BLaER1 (cell line): ENCODE results near the gene OLFML1.

Experiments
- H3K27ac ChIP-seq: shearing (Covaris generic); formaldehyde crosslinking; 2 replicates; pipeline ENCODE4 v1.8.1; 2022
- H3K27me3 ChIP-seq: shearing (Covaris generic); formaldehyde crosslinking; 2 replicates; pipeline ENCODE4 v1.8.1; 2022
- H3K36me3 ChIP-seq: shearing (Covaris generic); formaldehyde crosslinking; 2 replicates; pipeline ENCODE4 v1.8.1; 2022
- H3K4me1 ChIP-seq: shearing (Covaris generic); formaldehyde crosslinking; 2 replicates; pipeline ENCODE4 v1.8.1; 2022
- H3K4me2 ChIP-seq: shearing (Covaris generic); formaldehyde crosslinking; 2 replicates; pipeline ENCODE4 v1.8.1; 2022
- H3K4me3 ChIP-seq: shearing (Covaris generic); formaldehyde crosslinking; 2 replicates; pipeline ENCODE4 v1.8.1; 2022
- H3K9ac ChIP-seq: shearing (Covaris generic); formaldehyde crosslinking; 2 replicates; pipeline ENCODE4 v1.8.1; 2022
- H3K9me3 ChIP-seq: shearing (Covaris generic); formaldehyde crosslinking; 2 replicates; pipeline ENCODE4 v1.8.1; 2022
- H4K20me1 ChIP-seq: shearing (Covaris generic); formaldehyde crosslinking; 2 replicates; pipeline ENCODE4 v1.8.1; 2022
- Cebpa-rat ChIP-seq: shearing (Covaris generic); IDR thresholded peaks from 2 replicates; pipeline ENCODE4 v1.8.1; 2022

Gene OLFML1

DNA sequence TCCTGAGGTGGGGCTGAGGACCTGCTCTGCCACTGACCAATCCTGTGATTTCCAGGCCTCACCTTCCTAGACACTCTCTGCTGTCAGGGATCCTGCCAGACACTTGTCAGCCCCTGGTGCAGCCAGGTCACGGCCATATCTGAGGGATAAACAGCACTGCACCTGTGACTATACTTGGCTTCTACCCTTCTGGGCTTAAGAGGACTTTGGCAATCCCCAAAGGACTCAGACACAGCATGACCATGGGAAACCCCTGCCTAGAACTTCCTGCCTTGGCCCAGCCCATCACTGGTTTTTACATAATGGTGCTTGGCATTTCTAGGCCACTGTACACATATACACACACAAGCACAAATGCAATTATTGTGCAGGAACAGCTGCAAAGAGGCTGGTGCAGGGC is 11.6 kb upstream of the OLFML1 start:
- H3K9me3 ChIP-seq = no peaks in the 10 kb centered on the region
- H3K36me3 ChIP-seq = no peaks in the 10 kb centered on the region
- peak overlapping the region; percentile 33; the same call in 1 of the 2 replicates for H3K4me2 ChIP-seq

DNA sequence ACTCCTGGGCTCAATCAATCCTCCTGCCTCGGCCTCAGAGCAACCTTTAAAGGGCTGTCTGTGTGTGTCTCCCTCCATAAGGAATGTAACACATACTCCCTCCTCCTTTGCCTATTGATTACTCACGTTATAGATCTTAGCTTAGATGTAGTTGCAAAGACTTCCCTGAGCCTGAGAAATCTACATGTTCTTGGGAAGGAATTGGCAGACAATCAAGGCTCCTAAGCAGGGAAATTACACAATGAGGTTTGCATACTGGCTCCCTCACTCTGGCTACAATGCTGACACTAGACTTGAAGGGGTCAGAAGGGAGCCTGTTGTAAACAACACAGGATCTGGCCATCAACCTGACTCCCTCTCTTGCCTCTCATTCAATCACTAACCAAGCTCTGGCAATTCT is 5.2 kb upstream of the OLFML1 start:
- Histone ChIP-seq H3K4me2 (no peak overlapping the region), H3K36me3 (no peaks in the 10 kb centered on the region), H4K20me1 (no peaks in the 10 kb centered on the region), H3K9ac (no peak overlapping the region), H3K27me3 (no peaks in the 10 kb centered on the region), H3K9me3 (no peaks in the 10 kb centered on the region), H3K27ac (no peak overlapping the region), H3K4me1 (peaks cover 1% of the 10 kb centered on the region; the same call in 1 of the 2 replicates), H3K4me3 (no peak overlapping the region)
- no peak for TF ChIP-seq Cebpa-rat

More for the DNA sequence above, 11.6 kb upstream of the OLFML1 start:
- peaks cover 14% of the 10 kb centered on the region for H3K4me1 ChIP-seq
- H3K4me3 ChIP-seq = no peak overlapping the region
- H3K27me3 ChIP-seq = no peaks in the 10 kb centered on the region
- H4K20me1 ChIP-seq = no peaks in the 10 kb centered on the region
- TF ChIP-seq Cebpa-rat = no peak
- H3K9ac ChIP-seq = no peak overlapping the region
- H3K27ac ChIP-seq = no peak overlapping the region

DNA sequence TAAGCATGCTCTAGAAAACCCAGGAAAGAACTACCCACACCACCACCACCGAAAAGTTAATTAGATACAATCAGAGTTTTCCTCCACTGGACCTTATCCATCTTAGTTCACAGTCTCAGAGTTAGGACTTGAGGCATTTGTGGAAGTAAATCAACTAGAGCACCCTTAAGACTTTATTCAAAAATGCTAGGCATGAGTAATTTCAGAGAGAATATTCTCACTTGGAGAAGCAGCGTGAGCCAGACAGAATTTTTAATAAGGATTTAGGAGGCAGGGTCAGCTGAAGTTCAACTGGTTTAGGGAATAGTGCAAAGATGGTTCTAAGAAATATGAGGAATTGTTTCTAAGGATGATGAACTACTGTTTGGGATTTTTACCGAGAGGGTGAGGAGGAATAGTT is 1.2 kb upstream of the OLFML1 start:
- no peaks in the 10 kb centered on the region for H3K36me3 ChIP-seq
- no peaks in the 10 kb centered on the region for H3K9me3 ChIP-seq
- H3K27ac ChIP-seq = no peak overlapping the region
- no peak overlapping the region for H3K9ac ChIP-seq
- H3K27me3 ChIP-seq = no peaks in the 10 kb centered on the region
- H4K20me1 ChIP-seq = no peaks in the 10 kb centered on the region
- H3K4me2 ChIP-seq = no peak overlapping the region
- H3K4me1 ChIP-seq = peaks cover 7% of the 10 kb centered on the region; the same call in 1 of the 2 replicates
- H3K4me3 ChIP-seq = no peak overlapping the region
- TF ChIP-seq Cebpa-rat = no peak

DNA sequence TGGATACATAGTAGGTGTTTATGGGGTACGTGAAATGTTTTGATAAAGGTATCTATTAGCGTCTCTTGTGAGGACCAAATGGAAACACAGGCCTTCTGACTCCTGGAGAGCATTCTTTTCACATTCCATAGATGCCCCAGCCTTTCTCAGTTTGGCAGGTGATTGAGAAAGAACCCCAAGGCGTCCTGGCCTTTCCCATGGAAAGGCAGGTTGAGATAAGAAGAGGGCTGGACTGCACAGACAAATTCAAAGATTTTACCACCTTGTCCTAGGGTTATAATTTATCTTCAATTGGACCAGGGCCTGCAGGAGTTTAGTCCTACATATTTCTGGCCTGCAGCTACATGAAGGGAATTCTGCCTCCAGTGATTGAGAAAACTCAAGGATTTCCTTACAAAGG is 661 bp upstream of the OLFML1 start:
- Histone ChIP-seq H3K36me3 (no peaks in the 10 kb centered on the region), H3K4me3 (no peak overlapping the region), H3K4me1 (peaks cover 7% of the 10 kb centered on the region; the same call in 1 of the 2 replicates), H3K9ac (no peak overlapping the region), H3K9me3 (no peaks in the 10 kb centered on the region), H3K4me2 (no peak overlapping the region), H4K20me1 (no peaks in the 10 kb centered on the region), H3K27ac (no peak overlapping the region), H3K27me3 (no peaks in the 10 kb centered on the region)
- TF ChIP-seq Cebpa-rat = no peak

DNA sequence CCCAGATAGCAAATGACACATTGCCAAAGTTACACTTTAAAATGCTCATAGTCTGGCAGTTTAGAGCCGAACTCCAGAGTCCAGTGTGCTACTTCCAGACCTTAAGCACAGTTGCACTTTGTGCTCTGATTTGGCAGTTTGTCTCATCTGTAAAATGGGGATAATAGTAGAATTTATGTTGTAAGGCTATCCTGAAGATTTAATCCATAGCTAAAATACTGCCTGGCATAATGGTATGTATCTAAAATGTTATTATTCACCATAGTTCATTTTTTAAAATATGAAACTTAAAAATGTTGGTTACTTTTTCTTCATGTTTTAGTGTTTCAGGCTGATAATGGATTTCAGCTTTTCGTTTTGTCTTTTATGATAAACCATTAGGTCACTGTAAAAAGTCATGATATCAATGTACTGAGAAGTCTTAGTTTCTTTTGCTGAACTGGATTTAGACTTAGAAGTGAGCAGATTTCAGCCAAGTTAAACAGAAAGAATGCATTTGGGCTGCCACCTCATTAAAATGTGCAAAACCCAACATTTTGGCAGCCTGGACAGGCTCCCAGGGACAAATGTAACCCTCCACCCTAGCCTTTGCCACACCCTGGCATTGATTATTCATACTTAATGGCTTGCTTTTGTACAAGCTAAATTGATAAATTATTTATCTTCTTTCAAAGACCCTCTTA is 933 bp downstream of the OLFML1 start:
- Histone ChIP-seq H3K36me3 (no peaks in the 10 kb centered on the region), H3K4me1 (peaks cover 7% of the 10 kb centered on the region; the same call in 1 of the 2 replicates), H3K9me3 (no peaks in the 10 kb centered on the region), H3K4me3 (no peak overlapping the region), H3K27me3 (no peaks in the 10 kb centered on the region), H3K27ac (no peak overlapping the region), H3K9ac (no peak overlapping the region), H4K20me1 (no peaks in the 10 kb centered on the region), H3K4me2 (no peak overlapping the region)
- TF ChIP-seq Cebpa-rat = no peak

DNA sequence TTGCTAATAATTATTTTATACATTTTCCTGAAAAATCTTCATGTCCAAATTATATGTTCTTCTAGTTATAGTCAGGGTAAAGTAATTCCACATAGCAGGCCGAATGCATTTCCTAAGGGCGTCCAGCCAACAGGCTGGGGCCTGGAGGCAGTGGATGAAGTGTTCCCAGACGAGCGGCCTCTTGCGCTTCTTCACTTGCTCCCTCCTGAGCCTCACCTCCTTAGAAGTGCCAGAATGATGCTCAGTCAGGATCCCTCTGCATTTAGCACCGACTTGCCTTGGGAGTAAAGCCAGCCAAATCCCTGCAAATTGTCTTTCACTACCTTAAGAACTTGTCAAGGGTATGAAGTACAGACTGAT is 1.5 kb downstream of the OLFML1 start:
- no peaks in the 10 kb centered on the region for H3K36me3 ChIP-seq
- H3K4me1 ChIP-seq = peaks cover 7% of the 10 kb centered on the region; the same call in 1 of the 2 replicates
- no peaks in the 10 kb centered on the region for H4K20me1 ChIP-seq
- H3K9me3 ChIP-seq = no peaks in the 10 kb centered on the region
- H3K4me2 ChIP-seq = no peak overlapping the region
- no peak overlapping the region for H3K4me3 ChIP-seq
- no peaks in the 10 kb centered on the region for H3K27me3 ChIP-seq
- TF ChIP-seq Cebpa-rat = no peak
- no peak overlapping the region for H3K9ac ChIP-seq
- H3K27ac ChIP-seq = no peak overlapping the region

DNA sequence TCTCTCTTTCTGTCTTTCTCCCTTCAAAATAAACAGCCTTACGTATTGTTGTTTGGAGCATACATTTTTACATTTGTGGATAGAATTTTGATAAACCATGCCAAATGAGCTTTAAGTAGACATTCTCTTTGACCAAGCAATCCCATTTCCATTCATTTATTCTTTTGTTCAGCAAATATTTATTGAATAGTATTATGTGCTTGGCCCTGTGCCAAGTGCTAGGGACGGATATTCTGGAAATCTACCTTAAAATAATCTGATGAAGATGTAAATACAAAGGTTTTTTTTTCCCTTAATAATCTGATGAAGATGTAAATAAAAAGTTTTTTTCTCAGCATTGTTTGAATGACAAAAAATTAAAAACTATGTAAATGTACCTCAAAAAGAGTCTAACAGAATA is 2.1 kb downstream of the OLFML1 start:
- H3K36me3 ChIP-seq = no peaks in the 10 kb centered on the region
- H3K4me1 ChIP-seq = peaks cover 7% of the 10 kb centered on the region; the same call in 1 of the 2 replicates
- no peaks in the 10 kb centered on the region for H3K9me3 ChIP-seq
- no peak for TF ChIP-seq Cebpa-rat
- no peak overlapping the region for H3K9ac ChIP-seq
- H3K27ac ChIP-seq = no peak overlapping the region
- no peaks in the 10 kb centered on the region for H4K20me1 ChIP-seq
- H3K27me3 ChIP-seq = no peaks in the 10 kb centered on the region
- H3K4me2 ChIP-seq = no peak overlapping the region
- H3K4me3 ChIP-seq = no peak overlapping the region

DNA sequence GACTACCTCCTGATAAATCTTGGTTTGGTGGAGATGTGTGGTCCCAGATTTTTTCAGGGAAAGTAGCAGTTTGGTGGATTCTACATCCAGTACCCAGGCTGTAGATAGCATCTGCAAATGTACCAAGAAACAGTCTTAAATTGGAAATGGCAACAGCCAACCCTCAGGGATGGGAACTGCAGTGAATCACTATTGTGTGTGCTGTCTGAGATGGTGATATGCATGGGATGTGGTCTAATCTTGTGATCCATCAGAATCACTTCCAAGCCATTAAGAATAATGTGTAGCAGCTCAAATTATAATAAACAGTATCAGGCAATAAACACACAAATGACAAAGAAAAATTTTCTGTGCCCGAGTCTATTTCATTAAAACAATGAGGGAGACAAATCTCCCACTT is 3.4 kb downstream of the OLFML1 start:
- H3K4me2 ChIP-seq = no peak overlapping the region
- H3K4me1 ChIP-seq = peaks cover 7% of the 10 kb centered on the region; the same call in 1 of the 2 replicates
- no peaks in the 10 kb centered on the region for H3K9me3 ChIP-seq
- H3K9ac ChIP-seq = no peak overlapping the region
- no peaks in the 10 kb centered on the region for H3K36me3 ChIP-seq
- H4K20me1 ChIP-seq = no peaks in the 10 kb centered on the region
- H3K27ac ChIP-seq = no peak overlapping the region
- H3K27me3 ChIP-seq = no peaks in the 10 kb centered on the region
- no peak for TF ChIP-seq Cebpa-rat
- no peak overlapping the region for H3K4me3 ChIP-seq

DNA sequence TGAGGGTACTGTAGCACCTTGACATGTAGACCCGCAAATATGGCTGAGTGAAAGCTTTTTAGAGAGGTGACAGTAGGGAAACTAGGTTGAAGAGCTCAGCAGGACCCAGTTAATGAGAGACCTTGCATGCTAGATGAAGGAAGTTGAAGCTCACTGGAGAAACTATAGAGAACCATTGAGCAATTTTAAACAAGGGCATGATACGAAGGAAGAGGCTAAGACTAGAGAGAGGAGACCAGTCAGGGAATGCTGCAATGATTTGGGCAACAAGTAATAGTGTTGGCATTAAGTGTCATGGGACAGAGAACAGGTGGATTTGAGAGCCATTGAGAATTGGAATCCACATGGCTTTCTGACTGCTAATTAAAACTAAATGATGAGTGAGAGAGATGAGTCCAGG is 4.1 kb downstream of the OLFML1 start:
- Histone ChIP-seq H3K27ac (no peak overlapping the region), H3K27me3 (no peaks in the 10 kb centered on the region), H4K20me1 (no peaks in the 10 kb centered on the region), H3K4me3 (no peak overlapping the region), H3K9me3 (no peaks in the 10 kb centered on the region), H3K4me1 (peaks cover 7% of the 10 kb centered on the region; the same call in 1 of the 2 replicates), H3K4me2 (no peak overlapping the region), H3K36me3 (no peaks in the 10 kb centered on the region), H3K9ac (no peak overlapping the region)
- TF ChIP-seq Cebpa-rat = no peak

DNA sequence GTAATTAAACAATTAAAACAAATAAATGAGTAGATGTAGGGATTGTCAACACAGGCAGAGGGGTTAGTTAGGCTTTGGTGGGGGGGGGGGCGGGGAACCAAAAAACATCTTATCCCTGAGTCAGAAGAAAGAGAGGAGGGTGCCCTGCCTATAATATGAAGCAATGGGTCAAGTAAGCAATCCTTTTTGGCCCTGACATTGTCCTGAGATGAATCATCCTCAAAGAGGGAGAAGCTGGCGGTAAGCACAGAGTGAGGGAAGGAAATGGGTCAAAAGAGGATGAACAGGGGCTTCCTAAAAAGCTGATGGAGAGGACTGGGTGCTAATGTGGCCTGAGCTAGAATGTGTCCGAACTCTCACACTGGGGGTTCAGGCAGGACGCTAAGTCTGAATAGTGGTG is 4.7 kb downstream of the OLFML1 start:
- H3K4me2 ChIP-seq = no peak overlapping the region
- H3K27me3 ChIP-seq = no peaks in the 10 kb centered on the region
- no peak overlapping the region for H3K9ac ChIP-seq
- H3K36me3 ChIP-seq = no peaks in the 10 kb centered on the region
- H3K4me1 ChIP-seq = peaks cover 6% of the 10 kb centered on the region; the same call in 1 of the 2 replicates
- no peaks in the 10 kb centered on the region for H3K9me3 ChIP-seq
- H4K20me1 ChIP-seq = no peaks in the 10 kb centered on the region
- no peak for TF ChIP-seq Cebpa-rat
- no peak overlapping the region for H3K27ac ChIP-seq
- no peak overlapping the region for H3K4me3 ChIP-seq
